Upper lobe of left lung (tissue), 4 donors: ENCODE data around the gene ICE1.

Source experiments
- EP300 ChIP-seq, 4 donors: sonication (generic); formaldehyde crosslinking; IDR thresholded peaks; one replicate each; pipeline ENCODE4 v1.5.1; 2017; ENCODE audit warnings: antibody characterized with exemption in 4 of 4, control low read depth in 2 of 4
- POLR2A ChIP-seq, 4 donors: fragments of 450-650 bp; IDR thresholded peaks; one replicate each; pipeline ENCODE4 v1.5.1; 2016 to 2017; ENCODE audit warnings: antibody characterized with exemption in 4 of 4, mild to moderate bottlenecking in 2 of 4
- TF ChIP-seq, protein P1 (sequence below), 6 experiments: fragments of 450-650 bp in 4 of 6; fragments of 200-600 bp in 2 of 6; sonication (generic) in 2 of 6; IDR thresholded peaks; one replicate each; pipeline ENCODE4 v1.5.1; 2016 to 2019; ENCODE audit warnings: antibody characterized with exemption in 6 of 6

DNA sequence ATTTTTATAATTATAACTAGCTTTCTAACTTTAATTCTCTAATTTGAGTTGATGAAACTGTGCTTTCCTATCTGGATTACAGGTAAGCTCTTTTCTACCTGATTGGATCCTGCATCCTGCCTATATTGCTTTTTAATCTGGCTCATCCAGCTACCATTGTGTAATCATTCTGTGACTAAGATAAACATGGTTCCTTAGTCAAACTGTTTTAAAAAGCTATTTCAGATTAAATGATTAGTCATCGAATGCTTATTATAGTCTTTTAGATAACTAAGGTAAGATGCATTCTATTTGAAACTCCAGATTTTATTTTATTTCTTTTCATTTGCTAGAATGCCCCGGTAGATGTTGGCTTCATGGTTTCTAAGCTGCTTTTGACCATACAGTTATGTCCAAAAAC, 50.7 kb downstream of the ICE1 start:
- TF ChIP-seq, protein P1, sequence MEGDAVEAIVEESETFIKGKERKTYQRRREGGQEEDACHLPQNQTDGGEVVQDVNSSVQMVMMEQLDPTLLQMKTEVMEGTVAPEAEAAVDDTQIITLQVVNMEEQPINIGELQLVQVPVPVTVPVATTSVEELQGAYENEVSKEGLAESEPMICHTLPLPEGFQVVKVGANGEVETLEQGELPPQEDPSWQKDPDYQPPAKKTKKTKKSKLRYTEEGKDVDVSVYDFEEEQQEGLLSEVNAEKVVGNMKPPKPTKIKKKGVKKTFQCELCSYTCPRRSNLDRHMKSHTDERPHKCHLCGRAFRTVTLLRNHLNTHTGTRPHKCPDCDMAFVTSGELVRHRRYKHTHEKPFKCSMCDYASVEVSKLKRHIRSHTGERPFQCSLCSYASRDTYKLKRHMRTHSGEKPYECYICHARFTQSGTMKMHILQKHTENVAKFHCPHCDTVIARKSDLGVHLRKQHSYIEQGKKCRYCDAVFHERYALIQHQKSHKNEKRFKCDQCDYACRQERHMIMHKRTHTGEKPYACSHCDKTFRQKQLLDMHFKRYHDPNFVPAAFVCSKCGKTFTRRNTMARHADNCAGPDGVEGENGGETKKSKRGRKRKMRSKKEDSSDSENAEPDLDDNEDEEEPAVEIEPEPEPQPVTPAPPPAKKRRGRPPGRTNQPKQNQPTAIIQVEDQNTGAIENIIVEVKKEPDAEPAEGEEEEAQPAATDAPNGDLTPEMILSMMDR (IDR thresholded peaks at IDR 0.05): no peak
- TF ChIP-seq POLR2A (IDR thresholded peaks at IDR 0.05): no peak
- TF ChIP-seq EP300 (IDR thresholded peaks at IDR 0.05): no peak
